ENCODE results near the gene OPN1MW3.
"Not testable (repeated sequence)": the region's sequence is repeated elsewhere in the genome, so short reads cannot be mapped to it uniquely, and the experiment has no call there.

The OPN1MW3 gene

GRCh38 chrX:154257282-154257681 lies at the start of gene OPN1MW3:
Gene OPN1MW3 (plus strand): TSS chrX:154257582. CDS start chrX:154257620, 38 bp downstream.
- not testable (repeated sequence) for DNase-seq (ENCODE audit: low read depth in 2 of 2)

- not testable (repeated sequence) for DNase-seq (ENCODE audit: low read depth in 2 of 2)
Measured at GRCh38 chrX:154209670-154210418, 47.5 kb upstream of the OPN1MW3 start.

- DNase-seq (ENCODE audit: low read depth in 2 of 2): not testable (repeated sequence)
Measured at GRCh38 chrX:154211057-154211456, 46.3 kb upstream of the OPN1MW3 start.

- not testable (repeated sequence) for DNase-seq (ENCODE audit: low read depth in 2 of 2)
Measured at GRCh38 chrX:154211499-154211898, 45.9 kb upstream of the OPN1MW3 start.

- DNase-seq (ENCODE audit: low read depth in 2 of 2): not testable (repeated sequence)
Measured at GRCh38 chrX:154219456-154219855, 37.9 kb upstream of the OPN1MW3 start, which contains the start of gene OPN1MW2. Gene OPN1MW2 (plus strand): TSS chrX:154219756. CDS start chrX:154219816, 60 bp downstream.

- DNase-seq (ENCODE audit: low read depth in 2 of 2): not testable (repeated sequence)
Measured at GRCh38 chrX:154225292-154225691, 32.1 kb upstream of the OPN1MW3 start.

GRCh38 chrX:154226706-154227105 lies 30.7 kb upstream of the OPN1MW3 start:
- not testable (repeated sequence) for DNase-seq (ENCODE audit: low read depth in 2 of 2)

- DNase-seq (ENCODE audit: low read depth in 2 of 2): not testable (repeated sequence)
Measured at GRCh38 chrX:154231443-154231842, 25.9 kb upstream of the OPN1MW3 start.

GRCh38 chrX:154233620-154234019 lies 23.8 kb upstream of the OPN1MW3 start:
- DNase-seq (ENCODE audit: low read depth in 2 of 2): not testable (repeated sequence)

- DNase-seq (ENCODE audit: low read depth in 2 of 2): not testable (repeated sequence)
Measured at GRCh38 chrX:154238939-154239559, 18.3 kb upstream of the OPN1MW3 start.

- DNase-seq (ENCODE audit: low read depth in 2 of 2): not testable (repeated sequence)
Measured at GRCh38 chrX:154239982-154240503, 17.3 kb upstream of the OPN1MW3 start.

- DNase-seq (ENCODE audit: low read depth in 2 of 2): not testable (repeated sequence)
Measured at GRCh38 chrX:154247377-154248045, 9.9 kb upstream of the OPN1MW3 start.

- not testable (repeated sequence) for DNase-seq (ENCODE audit: low read depth in 2 of 2)
Measured at GRCh38 chrX:154248076-154248475, 9.3 kb upstream of the OPN1MW3 start.

GRCh38 chrX:154258711-154259110 lies 1.3 kb downstream of the OPN1MW3 start:
- DNase-seq (ENCODE audit: low read depth in 2 of 2): not testable (repeated sequence)

- not testable (repeated sequence) for DNase-seq (ENCODE audit: low read depth in 2 of 2)
Measured at GRCh38 chrX:154263072-154263471, 5.7 kb downstream of the OPN1MW3 start.

- DNase-seq (ENCODE audit: low read depth in 2 of 2): not testable (repeated sequence)
Measured at GRCh38 chrX:154269245-154269644, 11.9 kb downstream of the OPN1MW3 start.

GRCh38 chrX:154284489-154285338 lies 27.3 kb downstream of the OPN1MW3 start:
- DNase-seq (ENCODE audit: low read depth in 2 of 2): not testable (repeated sequence)

- DNase-seq (ENCODE audit: low read depth in 2 of 2): not testable (repeated sequence)
Measured at GRCh38 chrX:154286406-154286805, 29.0 kb downstream of the OPN1MW3 start.

GRCh38 chrX:154294791-154295574 lies 37.6 kb downstream of the OPN1MW3 start, which contains the start of gene TEX28:
Gene TEX28 (minus strand): TSS chrX:154295124. CDS start chrX:154292117, 3,007 bp downstream.
- DNase-seq (ENCODE audit: low read depth in 2 of 2): no peak

- no peak for DNase-seq (ENCODE audit: low read depth in 2 of 2)
Measured at GRCh38 chrX:154295664-154296310, 38.4 kb downstream of the OPN1MW3 start, which contains the start of gene TKTL1. Gene TKTL1 (plus strand): TSS chrX:154295795. CDS start chrX:154295860, 65 bp downstream.

Data from stimulated activated CD8-positive, alpha-beta memory T cell treated with anti-CD3 and anti-CD28 coated beads, Interleukin-2, amount 100 ng/mL, for 48 hours (primary cell).